Measurements from ENCODE around the gene SHMT2. TPM values are rescaled to one million over a fixed set of nuclear protein-coding genes. Genes with fewer than 3 reads are reported as not detected.

Gene SHMT2
- total RNA-seq, 1 experiment from 2014 or later: 210 TPM

GRCh38 chr12:57248934-57249742 is 19.6 kb downstream of the SHMT2 start:
- H3K4me1 ChIP-seq (ENCODE audit: insufficient read depth, low read length): no peaks in the 10 kb centered on the region
- no peaks in the 10 kb centered on the region for H3K27me3 ChIP-seq (ENCODE audit: low read length)
- intact Hi-C loops (cut with micrococcal nuclease): no loop called here
- no peaks in the 10 kb centered on the region for H3K9me3 ChIP-seq (ENCODE audit: low read length)
- H3K9ac ChIP-seq (ENCODE audit: low read length): no peak overlapping the region
- no peak overlapping the region for H3K4me3 ChIP-seq (ENCODE audit: low read length)
- ATAC-seq (no peak), DNase-seq (no peak)
- no peaks in the 10 kb centered on the region for H4K20me1 ChIP-seq (ENCODE audit: low read length)
- no peak overlapping the region for H2AFZ ChIP-seq (ENCODE audit: low read length)
- no peaks in the 10 kb centered on the region for H3K36me3 ChIP-seq (ENCODE audit: low read depth, low read length)
- BruUV-seq (replicated peaks): no TSS peak
- no peak overlapping the region for H3K4me2 ChIP-seq (ENCODE audit: low read length)
- no peak for TF ChIP-seq EZH2phosphoT487 (IDR thresholded peaks at IDR 0.05; ENCODE audit: borderline replicate concordance, low read length)
- TF ChIP-seq EZH2 (IDR thresholded peaks at IDR 0.05; ENCODE audit: low read length, unreplicated experiment): no peak
- TF ChIP-seq CTCF (conservative IDR thresholded peaks at IDR 0.05; ENCODE audit: low read depth, low read length): no peak
- no peaks in the 10 kb centered on the region for H3K79me2 ChIP-seq (ENCODE audit: low read length)
- no peaks in the 10 kb centered on the region for H3F3A ChIP-seq (ENCODE audit: low read length, unreplicated experiment)
- H3K27ac ChIP-seq (ENCODE audit: low read length): no peak overlapping the region
- no peaks in the 10 kb centered on the region for H3K9me2 ChIP-seq (replicated peaks; ENCODE audit: low read length)
- ChIA-PET POLR2A (ENCODE audit: unreplicated experiment) (no interaction called here), CTCF (no interaction called here)

GRCh38 chr12:57250541-57250940 is 21.0 kb downstream of the SHMT2 start:
- CTCF ChIA-PET: interaction anchor here (0.6 kb wide), 1 partner anchor 20 kb away, joined by 3 read pairs; no protein-coding TSS in a partner anchor
- no peaks in the 10 kb centered on the region for H3F3A ChIP-seq (ENCODE audit: low read length, unreplicated experiment)
- no peaks in the 10 kb centered on the region for H4K20me1 ChIP-seq (ENCODE audit: low read length)
- no peak overlapping the region for H3K4me3 ChIP-seq (ENCODE audit: low read length)
- H3K36me3 ChIP-seq (ENCODE audit: low read depth, low read length): no peaks in the 10 kb centered on the region
- H3K9me3 ChIP-seq (ENCODE audit: low read length): no peaks in the 10 kb centered on the region
- no peak overlapping the region for H3K4me2 ChIP-seq (ENCODE audit: low read length)
- POLR2A ChIA-PET (ENCODE audit: unreplicated experiment): no interaction called here
- no peak overlapping the region for H3K9ac ChIP-seq (ENCODE audit: low read length)
- H3K79me2 ChIP-seq (ENCODE audit: low read length): no peaks in the 10 kb centered on the region
- no peaks in the 10 kb centered on the region for H3K4me1 ChIP-seq (ENCODE audit: insufficient read depth, low read length)
- intact Hi-C loops (cut with micrococcal nuclease): no loop called here
- H2AFZ ChIP-seq (ENCODE audit: low read length): no peak overlapping the region
- TF ChIP-seq CTCF (conservative IDR thresholded peaks at IDR 0.05; ENCODE audit: low read depth, low read length) (no peak), EZH2phosphoT487 (IDR thresholded peaks at IDR 0.05; ENCODE audit: borderline replicate concordance, low read length) (no peak), EZH2 (IDR thresholded peaks at IDR 0.05; ENCODE audit: low read length, unreplicated experiment) (no peak)
- ATAC-seq: no peak
- no TSS peak for BruUV-seq (replicated peaks)
- H3K27ac ChIP-seq (ENCODE audit: low read length): no peak overlapping the region
- H3K27me3 ChIP-seq (ENCODE audit: low read length): no peaks in the 10 kb centered on the region
- no peak for DNase-seq
- no peaks in the 10 kb centered on the region for H3K9me2 ChIP-seq (replicated peaks; ENCODE audit: low read length)

GRCh38 chr12:57250956-57251355 is 21.4 kb downstream of the SHMT2 start, which contains the start of gene STAC3:
Gene STAC3 (minus strand): TSS chr12:57251187. CDS start chr12:57249636, 1,551 bp downstream.
- Histone ChIP-seq H3K4me1 (ENCODE audit: insufficient read depth, low read length) (no peaks in the 10 kb centered on the region), H3K36me3 (ENCODE audit: low read depth, low read length) (no peaks in the 10 kb centered on the region), H2AFZ (ENCODE audit: low read length) (no peak within 1 kb of the TSS), H3K4me3 (ENCODE audit: low read length) (no peak within 1 kb of the TSS), H3K79me2 (ENCODE audit: low read length) (no peaks in the 10 kb centered on the region), H3K27me3 (ENCODE audit: low read length) (no peaks in the 10 kb centered on the region), H3F3A (ENCODE audit: low read length, unreplicated experiment) (no peaks in the 10 kb centered on the region), H3K9me2 (replicated peaks; ENCODE audit: low read length) (no peaks in the 10 kb centered on the region), H3K9me3 (ENCODE audit: low read length) (no peaks in the 10 kb centered on the region), H3K27ac (ENCODE audit: low read length) (no peak within 1 kb of the TSS), H3K4me2 (ENCODE audit: low read length) (no peak within 1 kb of the TSS), H4K20me1 (ENCODE audit: low read length) (no peaks in the 10 kb centered on the region), H3K9ac (ENCODE audit: low read length) (no peak within 1 kb of the TSS)
- no peak for TF ChIP-seq EZH2 (IDR thresholded peaks at IDR 0.05; ENCODE audit: low read length, unreplicated experiment)
- TF ChIP-seq EZH2phosphoT487 (IDR thresholded peaks at IDR 0.05; ENCODE audit: borderline replicate concordance, low read length): no peak
- no peak for TF ChIP-seq CTCF (conservative IDR thresholded peaks at IDR 0.05; ENCODE audit: low read depth, low read length)
- DNase-seq (no peak), ATAC-seq (no peak)
- no TSS peak for BruUV-seq (replicated peaks)
- intact Hi-C loops (cut with micrococcal nuclease): no loop called here
- ChIA-PET POLR2A (ENCODE audit: unreplicated experiment) (interaction anchor here (0.5 kb wide), 1 partner anchor 39 kb away, joined by 10 read pairs; no protein-coding TSS in a partner anchor), CTCF (no interaction called here)
